ENCODE data around the gene GABRB1. TPM values are rescaled to one million over a fixed set of nuclear protein-coding genes. Genes with fewer than 3 reads are reported as not detected.

GABRB1 gene
- total RNA-seq, 2 donors from 2014 or later: not detected

GRCh38 chr4:47075262-47075661 is 43.9 kb downstream of the GABRB1 start:
- Mint-ChIP-seq H3K9me3 (peaks cover 8 to 10% of the 10 kb centered on the region in 2 donors), H3K27ac (no peak overlapping the region), H3K36me3 (no peaks in the 10 kb centered on the region)
- DNase-seq (ENCODE audit: low spot score in 2 of 2) (no peak), ATAC-seq (no peak)

GRCh38 chr4:47075919-47076318 is 44.6 kb downstream of the GABRB1 start:
- H3K9me3 Mint-ChIP-seq: peaks cover 4 to 6% of the 10 kb centered on the region in 2 donors
- DNase-seq (ENCODE audit: low spot score in 2 of 2): no peak
- no peak for ATAC-seq
- no peaks in the 10 kb centered on the region for H3K36me3 Mint-ChIP-seq
- H3K27ac Mint-ChIP-seq: no peak overlapping the region

- Mint-ChIP-seq H3K27ac (no peak overlapping the region), H3K36me3 (no peaks in the 10 kb centered on the region), H3K9me3 (no peaks in the 10 kb centered on the region)
- ATAC-seq (no peak), DNase-seq (ENCODE audit: low spot score in 2 of 2) (no peak)
These were observed 52.7 kb downstream of the GABRB1 start for GRCh38 chr4:47084111-47084510.

- Mint-ChIP-seq H3K27ac (no peak overlapping the region), H3K36me3 (no peaks in the 10 kb centered on the region), H3K9me3 (no peaks in the 10 kb centered on the region)
- DNase-seq (ENCODE audit: low spot score in 2 of 2) (no peak), ATAC-seq (no peak)
These were observed 53.4 kb downstream of the GABRB1 start for GRCh38 chr4:47084795-47085194.

- no peak for ATAC-seq
- H3K9me3 Mint-ChIP-seq: no peaks in the 10 kb centered on the region
- DNase-seq (ENCODE audit: low spot score in 2 of 2): no peak
- H3K36me3 Mint-ChIP-seq: no peaks in the 10 kb centered on the region
- no peak overlapping the region for H3K27ac Mint-ChIP-seq
These were observed 56.9 kb downstream of the GABRB1 start for GRCh38 chr4:47088298-47088697.

GRCh38 chr4:47095884-47096283 is 64.5 kb downstream of the GABRB1 start:
- Mint-ChIP-seq H3K9me3 (no peaks in the 10 kb centered on the region), H3K36me3 (no peaks in the 10 kb centered on the region), H3K27ac (no peak overlapping the region)
- DNase-seq (ENCODE audit: low spot score in 2 of 2) (no peak), ATAC-seq (no peak)

- peaks cover 4% of the 10 kb centered on the region in 2 donors for H3K9me3 Mint-ChIP-seq
- no peak for ATAC-seq
- H3K36me3 Mint-ChIP-seq: no peaks in the 10 kb centered on the region
- no peak for DNase-seq (ENCODE audit: low spot score in 2 of 2)
- no peak overlapping the region for H3K27ac Mint-ChIP-seq
These were observed 70.1 kb downstream of the GABRB1 start for GRCh38 chr4:47101453-47101852.

GRCh38 chr4:47104986-47105385 is 73.6 kb downstream of the GABRB1 start:
- Mint-ChIP-seq H3K27ac (no peak overlapping the region), H3K9me3 (peaks cover 7 to 8% of the 10 kb centered on the region in 2 donors), H3K36me3 (no peaks in the 10 kb centered on the region)
- ATAC-seq: no peak
- DNase-seq (ENCODE audit: low spot score in 2 of 2): no peak

GRCh38 chr4:47106561-47106960 is 75.2 kb downstream of the GABRB1 start:
- ATAC-seq (no peak), DNase-seq (ENCODE audit: low spot score in 2 of 2) (no peak)
- Mint-ChIP-seq H3K36me3 (no peaks in the 10 kb centered on the region), H3K27ac (no peak overlapping the region), H3K9me3 (peaks cover 7 to 8% of the 10 kb centered on the region in 2 donors)

GRCh38 chr4:47109379-47109778 is 78.0 kb downstream of the GABRB1 start:
- H3K9me3 Mint-ChIP-seq: peaks cover 3 to 8% of the 10 kb centered on the region in 2 donors
- ATAC-seq (no peak), DNase-seq (ENCODE audit: low spot score in 2 of 2) (no peak)
- no peaks in the 10 kb centered on the region for H3K36me3 Mint-ChIP-seq
- no peak overlapping the region for H3K27ac Mint-ChIP-seq

- no peak for ATAC-seq
- peaks cover 3 to 4% of the 10 kb centered on the region in 2 donors for H3K9me3 Mint-ChIP-seq
- no peak overlapping the region for H3K27ac Mint-ChIP-seq
- DNase-seq (ENCODE audit: low spot score in 2 of 2): no peak
- H3K36me3 Mint-ChIP-seq: no peaks in the 10 kb centered on the region
These were observed 79.3 kb downstream of the GABRB1 start for GRCh38 chr4:47110546-47111132.

GRCh38 chr4:47118192-47118929 is 87.0 kb downstream of the GABRB1 start:
- Mint-ChIP-seq H3K9me3 (no peaks in the 10 kb centered on the region), H3K27ac (no peak overlapping the region), H3K36me3 (no peaks in the 10 kb centered on the region)
- ATAC-seq (no peak), DNase-seq (ENCODE audit: low spot score in 2 of 2) (no peak)

GRCh38 chr4:47120783-47121182 is 89.4 kb downstream of the GABRB1 start:
- no peak for DNase-seq (ENCODE audit: low spot score in 2 of 2)
- Mint-ChIP-seq H3K36me3 (peaks cover 0 to 5% of the 10 kb centered on the region in 2 donors), H3K9me3 (no peaks in the 10 kb centered on the region), H3K27ac (no peak overlapping the region)
- no peak for ATAC-seq

GRCh38 chr4:47122592-47123291 is 91.4 kb downstream of the GABRB1 start:
- peak in 1 of 2 donors; percentile 56 for DNase-seq (ENCODE audit: low spot score in 2 of 2)
- peak; percentile 54 to 75 for ATAC-seq
- no peak overlapping the region for H3K27ac Mint-ChIP-seq
- H3K9me3 Mint-ChIP-seq: no peaks in the 10 kb centered on the region
- peaks cover 0 to 5% of the 10 kb centered on the region in 2 donors for H3K36me3 Mint-ChIP-seq

- DNase-seq (ENCODE audit: low spot score in 2 of 2) (no peak), ATAC-seq (no peak)
- Mint-ChIP-seq H3K9me3 (no peaks in the 10 kb centered on the region), H3K36me3 (peaks cover 0 to 5% of the 10 kb centered on the region in 2 donors), H3K27ac (no peak overlapping the region)
These were observed 97.6 kb downstream of the GABRB1 start for GRCh38 chr4:47128991-47129390.

- no peaks in the 10 kb centered on the region for H3K36me3 Mint-ChIP-seq
- DNase-seq (ENCODE audit: low spot score in 2 of 2): no peak
- no peak for ATAC-seq
- H3K9me3 Mint-ChIP-seq: no peaks in the 10 kb centered on the region
- no peak overlapping the region for H3K27ac Mint-ChIP-seq
These were observed 103.8 kb downstream of the GABRB1 start for GRCh38 chr4:47135210-47135609.

GRCh38 chr4:47143261-47143660 is 111.9 kb downstream of the GABRB1 start:
- H3K9me3 Mint-ChIP-seq: no peaks in the 10 kb centered on the region
- ATAC-seq (no peak), DNase-seq (ENCODE audit: low spot score in 2 of 2) (no peak)
- no peak overlapping the region for H3K27ac Mint-ChIP-seq
- no peaks in the 10 kb centered on the region for H3K36me3 Mint-ChIP-seq

All from activated naive CD4-positive, alpha-beta T cell treated with anti-CD3 and anti-CD28 coated beads, Interleukin-2, amount 50 U/mL, for 72 hours (primary cell).